T-cell (primary cell): ENCODE results near the gene CD200. TPM values are rescaled to one million over a fixed set of nuclear protein-coding genes. Genes with fewer than 3 reads are reported as not detected.

Experiments used
- ATAC-seq, 4 experiments: fragments of 200-7000 bp in 3 of 4; fragments of 150-1000 bp in 1 of 4; cut with Tn5 transposase; replicated peaks in 1 of 4; 1 replicate in 3 of 4; 2 replicates in 1 of 4; pipeline ENCODE4 v1.10.0; 2021; ENCODE audit warnings: moderate library complexity in 3 of 4, mild to moderate bottlenecking in 2 of 4, moderate number of reproducible peaks in 1 of 4
- CTCF ChIA-PET, 2 donors: fragments of 300-600 bp; sonication (Branson Sonifier 250); formaldehyde crosslinking; loops; one replicate each; lab custom pipeline; 2022; ENCODE audit warnings: antibody characterized with exemption in 2 of 2; lab: Charles Lee
- POLR2A ChIA-PET, 2 donors: fragments of 300-600 bp; sonication (Branson Sonifier 250); formaldehyde crosslinking; loops; one replicate each; lab custom pipeline; 2022; ENCODE audit warnings: antibody characterized with exemption in 2 of 2; lab: Charles Lee
- DNase-seq, 35 experiments: peaks; one replicate each; pipeline versions ENCODE4 v3.0.0 to v3.0.0-alpha.2; 2013 to 2023
- H3K27ac ChIP-seq: one replicate; pipeline ENCODE4 v1.5.1; 2013; ENCODE audit warnings: low read length
- H3K27me3 ChIP-seq, 2 experiments: replicated peaks in 1 of 2; 1 replicate in 1 of 2; 2 replicates in 1 of 2; pipeline versions ENCODE4 v1.6.1 to v1.7.0; 2013; ENCODE audit warnings: low read length in 1 of 2, mixed read lengths in 1 of 2; ENCODE audit not compliant: control insufficient read depth in 2 of 2, insufficient read depth in 2 of 2; ENCODE audit errors: extremely low read depth in 1 of 2
- H3K36me3 ChIP-seq, 2 donors: 1 replicate in 1 of 2; 2 replicates in 1 of 2; pipeline versions ENCODE4 v1.6.1 to v1.7.0; 2013; ENCODE audit warnings: low read length in 1 of 2; ENCODE audit not compliant: control insufficient read depth in 2 of 2, insufficient read depth in 1 of 2; ENCODE audit errors: extremely low read depth in 1 of 2
- H3K4me1 ChIP-seq, 2 experiments: 1 replicate in 1 of 2; 2 replicates in 1 of 2; pipeline versions ENCODE4 v1.6.1 to v1.7.0; 2013; ENCODE audit warnings: low read length in 2 of 2, mixed read lengths in 1 of 2; ENCODE audit not compliant: insufficient read depth in 2 of 2, control insufficient read depth in 1 of 2; ENCODE audit errors: extremely low read depth in 1 of 2
- H3K4me3 ChIP-seq, 2 donors: 1 replicate in 1 of 2; 2 replicates in 1 of 2; pipeline versions ENCODE4 v1.5.1 to v1.7.0; 2013; ENCODE audit warnings: mild to moderate bottlenecking in 2 of 2, low read length in 1 of 2, moderate library complexity in 1 of 2; ENCODE audit not compliant: control insufficient read depth in 1 of 2; ENCODE audit errors: extremely low read depth in 1 of 2
- H3K9me3 ChIP-seq: 2 replicates; pipeline ENCODE4 v1.7.0; 2013
- H3K27ac Mint-ChIP-seq, 2 donors: one replicate each; pipeline ENCODE4 v1.8.0; 2020 to 2021; ENCODE audit warnings: mild to moderate bottlenecking in 2 of 2, mixed read lengths in 2 of 2
- H3K27me3 Mint-ChIP-seq, 2 donors: one replicate each; pipeline ENCODE4 v1.8.0; 2021 to 2022; ENCODE audit warnings: mixed read lengths in 2 of 2
- H3K36me3 Mint-ChIP-seq: one replicate; pipeline ENCODE4 v1.8.0; 2021; ENCODE audit warnings: mixed read lengths
- H3K4me1 Mint-ChIP-seq, 3 donors: one replicate each; pipeline ENCODE4 v1.8.0; 2020 to 2022; ENCODE audit warnings: mixed read lengths in 3 of 3, mild to moderate bottlenecking in 1 of 3
- H3K4me3 Mint-ChIP-seq, 3 donors: one replicate each; pipeline ENCODE4 v1.8.0; 2020 to 2022; ENCODE audit warnings: mild to moderate bottlenecking in 3 of 3, mixed read lengths in 3 of 3, moderate library complexity in 3 of 3
- H3K9me3 Mint-ChIP-seq, 3 donors: one replicate each; pipeline ENCODE4 v1.8.0; 2020 to 2022; ENCODE audit warnings: mixed read lengths in 3 of 3
- WGBS: methylation state at CpG from one replicate; pipeline ENCODE4 v1.1.5; 2013; ENCODE audit warnings: missing lambda C conversion rate; ENCODE audit not compliant: insufficient coverage; 5-methylcytosine and 5-hydroxymethylcytosine counted together
- total RNA-seq, 35 experiments: library from RNA in 6 of 35; stranded (reverse) in 6 of 35; fragments of 120-200 nt in 1 of 35; gene quantifications; one replicate each; pipeline versions ENCODE4 v1.2.1 to v1.2.4 and lab custom pipeline; 2013 to 2026

The CD200 gene, protein sequence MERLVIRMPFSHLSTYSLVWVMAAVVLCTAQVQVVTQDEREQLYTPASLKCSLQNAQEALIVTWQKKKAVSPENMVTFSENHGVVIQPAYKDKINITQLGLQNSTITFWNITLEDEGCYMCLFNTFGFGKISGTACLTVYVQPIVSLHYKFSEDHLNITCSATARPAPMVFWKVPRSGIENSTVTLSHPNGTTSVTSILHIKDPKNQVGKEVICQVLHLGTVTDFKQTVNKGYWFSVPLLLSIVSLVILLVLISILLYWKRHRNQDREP
- total RNA-seq (1 to 10 TPM; 1.3 to 4.6 (median 2.2) TPM), total RNA-seq (lab: John Stamatoyannopoulos, UW) (0.84 to 331 (median 5.7) reads per million in 29 experiments)
- total RNA-seq (2013), result 1.5 TPM

DNA sequence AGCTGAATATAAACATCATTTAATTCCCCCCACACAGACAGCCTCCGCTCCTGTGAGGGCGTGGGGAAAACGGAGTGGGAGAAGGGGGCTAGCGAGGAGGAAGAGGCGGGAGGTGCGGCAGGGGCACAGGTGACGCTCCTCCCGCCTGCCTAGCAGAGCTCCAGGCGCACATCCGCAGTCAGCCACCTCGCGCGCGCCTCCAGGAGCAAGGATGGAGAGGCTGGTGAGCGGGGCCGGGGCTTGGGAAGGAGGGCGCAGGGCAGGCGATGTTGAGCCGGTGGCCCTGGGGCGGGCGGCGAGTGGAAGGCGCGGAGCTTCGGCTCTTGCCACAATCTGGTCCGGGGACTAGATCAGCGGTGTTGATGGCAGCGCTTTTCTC lies at the start of gene CD200:
CD200 (plus strand) TSS at position 155 of the 379 bp plus-strand sequence; CDS start at position 212, 57 bp downstream.
- peak within 1 kb of the TSS; percentile 84 to 91 (median 88) for H3K4me3 Mint-ChIP-seq
- Histone ChIP-seq H3K9me3 (no peaks in the 10 kb centered on the region), H3K27me3 (peaks cover 0 to 12% of the 10 kb centered on the region in 2 experiments), H3K27ac (no peak within 1 kb of the TSS), H3K36me3 (no peaks in the 10 kb centered on the region), H3K4me1 (peaks cover 5 to 11% of the 10 kb centered on the region in 2 experiments), H3K4me3 (peak within 1 kb of the TSS; percentile 66 to 69)
- DNase-seq (peak; percentile 11 to 62 (median 31)), ATAC-seq (peak; percentile 78 to 82 (median 82))
- ChIA-PET POLR2A (interaction anchor here (0.5 to 1.3 kb wide), 7 partner anchors 26 to 1210 kb away, joined by 3 to 5 read pairs (median 4); partner anchors contain the start of gene BTLA (in 1 of the 2)), CTCF (interaction anchor here (0.7 to 3.4 kb wide), 19 partner anchors 9 to 254 kb away, joined by 3 to 21 read pairs (median 4); no protein-coding TSS in a partner anchor)
- H3K36me3 Mint-ChIP-seq, result no peaks in the 10 kb centered on the region
- peaks cover 37 to 42% (median 40%) of the 10 kb centered on the region in 3 donors for H3K4me1 Mint-ChIP-seq
- under 1% methylated on average over 25 of the region's 28 CpGs for WGBS
- H3K27ac Mint-ChIP-seq, result peak within 1 kb of the TSS; percentile 51 to 83
- H3K27me3 Mint-ChIP-seq, result peaks cover 0 to 2% of the 10 kb centered on the region in 2 donors
- H3K9me3 Mint-ChIP-seq, result no peaks in the 10 kb centered on the region

DNA sequence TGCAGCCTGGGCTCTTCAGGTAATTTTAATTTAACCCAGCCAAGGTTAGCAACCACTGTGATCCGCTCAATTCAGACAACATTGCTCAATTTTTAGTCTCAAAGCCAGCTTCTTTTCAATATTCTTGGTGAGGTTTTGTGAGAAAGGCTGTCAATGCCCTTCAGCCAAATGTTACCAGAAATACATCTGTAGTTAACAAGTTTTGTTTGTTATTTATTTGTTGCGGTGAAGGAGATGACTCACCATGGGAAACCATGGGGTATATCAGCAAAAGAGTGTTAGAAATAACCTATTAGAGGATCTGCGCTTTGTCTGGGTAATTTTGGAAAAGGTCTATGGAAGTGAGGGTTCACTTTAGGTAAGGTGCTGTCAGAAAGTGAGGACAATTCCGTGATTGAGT lies 43.9 kb upstream of the CD200 start:
- POLR2A ChIA-PET, result no interaction called here
- Mint-ChIP-seq H3K27me3 (no peaks in the 10 kb centered on the region), H3K27ac (no peak overlapping the region), H3K36me3 (no peaks in the 10 kb centered on the region), H3K4me1 (peaks cover 2 to 8% (median 4%) of the 10 kb centered on the region in 3 donors), H3K4me3 (no peak overlapping the region), H3K9me3 (no peaks in the 10 kb centered on the region)
- CTCF ChIA-PET, result interaction anchor here (0.5 to 1.5 kb wide), 5 partner anchors 41 to 766 kb away, joined by 3 to 4 read pairs (median 3); partner anchors contain the start of gene CD200 (in 1 of the 2)
- no peak for DNase-seq
- Histone ChIP-seq H3K27me3 (no peaks in the 10 kb centered on the region), H3K27ac (no peak overlapping the region), H3K9me3 (no peaks in the 10 kb centered on the region), H3K36me3 (no peaks in the 10 kb centered on the region), H3K4me3 (no peak overlapping the region), H3K4me1 (no peaks in the 10 kb centered on the region)
- no CpG with 5 or more reads among the region's 4 CpGs for WGBS
- ATAC-seq, result no peak

DNA sequence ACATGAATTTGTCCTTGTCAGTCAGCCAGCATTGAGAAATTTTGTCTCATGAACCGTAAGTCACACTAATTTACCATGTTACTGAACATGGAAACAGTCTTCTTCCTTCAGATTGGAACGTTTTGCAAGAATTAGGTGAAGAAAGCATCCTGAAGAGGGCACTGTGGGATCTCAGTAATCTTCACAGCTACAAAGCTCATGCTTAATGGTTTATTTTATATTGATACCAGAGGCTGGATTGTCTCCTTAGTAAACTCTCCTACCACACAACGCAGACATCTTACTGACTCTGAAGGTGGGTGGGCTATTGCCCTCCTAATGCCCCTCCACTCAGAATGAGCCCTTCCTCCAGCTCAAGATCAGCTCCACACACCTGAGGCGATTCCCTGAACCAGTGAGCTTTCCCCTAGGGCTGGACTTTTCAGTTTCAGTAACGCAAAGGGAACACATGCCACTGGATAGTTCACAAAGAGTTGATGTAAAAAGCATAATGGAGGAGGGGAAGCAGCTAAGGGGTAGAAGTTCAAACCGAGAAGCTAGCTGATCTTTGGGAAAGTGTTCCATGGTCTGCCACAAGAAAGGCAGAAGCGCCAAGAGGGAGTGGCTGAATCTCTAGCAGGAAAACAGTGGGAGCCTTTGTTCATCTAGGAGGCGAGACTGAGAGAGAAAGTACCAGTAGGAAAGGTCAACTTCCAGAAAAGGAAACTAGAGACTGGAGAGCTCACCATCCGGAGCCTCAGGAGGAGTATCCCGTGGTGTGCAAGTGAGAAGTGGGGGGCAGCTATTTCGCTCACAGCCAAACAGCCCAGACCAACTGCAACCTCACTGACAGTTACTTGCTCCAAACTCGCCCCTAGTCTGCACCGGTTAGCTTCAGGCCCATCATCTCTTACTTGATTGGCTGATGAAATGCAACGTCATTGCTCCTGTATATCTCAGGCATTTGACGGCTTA lies 39.3 kb upstream of the CD200 start, which contains the start of gene SLC9C1:
SLC9C1 (minus strand) TSS at position 849 of the 954 bp plus-strand sequence. CDS start 7,425 bp downstream, outside the sequence.
- Mint-ChIP-seq H3K9me3 (no peaks in the 10 kb centered on the region), H3K36me3 (no peaks in the 10 kb centered on the region), H3K4me3 (peak within 1 kb of the TSS; percentile 63 to 69 (median 64)), H3K27ac (peak within 1 kb of the TSS in 1 of 2 donors; percentile 62), H3K4me1 (peaks cover 19 to 28% (median 24%) of the 10 kb centered on the region in 3 donors), H3K27me3 (no peaks in the 10 kb centered on the region)
- ATAC-seq (peak; percentile 65 to 85 (median 73)), DNase-seq (peak in 22 of 35 experiments; percentile 11 to 75 (median 26))
- H3K27me3 ChIP-seq, result no peaks in the 10 kb centered on the region
- peak within 1 kb of the TSS in 1 of 2 donors; percentile 10 for H3K4me3 ChIP-seq
- CTCF ChIA-PET, result interaction anchor here (0.6 to 3.3 kb wide), 31 partner anchors 8 to 995 kb away, joined by 3 to 29 read pairs (median 5); no protein-coding TSS in a partner anchor
- POLR2A ChIA-PET, result interaction anchor here (0.5 to 0.9 kb wide), 4 partner anchors 11 to 241 kb away, joined by 3 to 8 read pairs (median 4); no protein-coding TSS in a partner anchor
- no peak within 1 kb of the TSS for H3K27ac ChIP-seq
- no peaks in the 10 kb centered on the region for H3K36me3 ChIP-seq
- 63% methylated on average over 4 of the region's 15 CpGs for WGBS
- H3K4me1 ChIP-seq, result peaks cover 0 to 3% of the 10 kb centered on the region in 2 experiments
- H3K9me3 ChIP-seq, result no peaks in the 10 kb centered on the region

DNA sequence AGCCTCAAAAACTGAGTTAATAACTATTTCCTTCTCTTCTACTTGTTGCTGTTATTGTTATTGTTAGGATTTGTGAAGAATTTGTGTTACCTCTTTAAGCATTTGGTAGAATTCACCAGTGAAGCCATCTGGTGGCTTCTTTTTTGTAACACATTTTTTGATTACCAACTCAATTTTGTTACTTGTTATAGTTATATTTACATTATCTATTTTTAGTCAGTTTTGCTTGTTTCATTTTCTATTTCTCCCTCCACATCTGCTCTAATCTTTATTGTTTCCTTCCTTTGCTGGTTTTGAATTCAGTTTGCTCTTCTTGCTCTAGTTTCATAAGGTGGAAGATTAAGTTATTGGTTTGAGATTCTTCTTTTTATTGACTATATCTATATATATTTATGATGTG lies 35.2 kb upstream of the CD200 start:
- peak overlapping the region; percentile 37 for H3K27ac ChIP-seq
- H3K9me3 ChIP-seq, result no peaks in the 10 kb centered on the region
- peaks cover 22 to 31% (median 27%) of the 10 kb centered on the region in 3 donors for H3K4me1 Mint-ChIP-seq
- peaks cover under 1 to 3% of the 10 kb centered on the region in 2 experiments for H3K4me1 ChIP-seq
- H3K36me3 ChIP-seq, result no peaks in the 10 kb centered on the region
- H3K4me3 Mint-ChIP-seq, result peak overlapping the region; percentile 3 to 57 (median 4)
- H3K27me3 ChIP-seq, result no peaks in the 10 kb centered on the region
- H3K9me3 Mint-ChIP-seq, result no peaks in the 10 kb centered on the region
- POLR2A ChIA-PET, result no interaction called here
- CTCF ChIA-PET, result interaction anchor here in 1 of 2 donors (0.8 kb wide), 1 partner anchor 106 kb away, joined by 3 read pairs; no protein-coding TSS in a partner anchor
- peak overlapping the region; percentile 4 to 29 for H3K27ac Mint-ChIP-seq
- no peak for DNase-seq
- H3K4me3 ChIP-seq, result no peak overlapping the region
- H3K27me3 Mint-ChIP-seq, result no peaks in the 10 kb centered on the region
- peak in 1 of 4 experiments; percentile 31 for ATAC-seq
- H3K36me3 Mint-ChIP-seq, result no peaks in the 10 kb centered on the region

DNA sequence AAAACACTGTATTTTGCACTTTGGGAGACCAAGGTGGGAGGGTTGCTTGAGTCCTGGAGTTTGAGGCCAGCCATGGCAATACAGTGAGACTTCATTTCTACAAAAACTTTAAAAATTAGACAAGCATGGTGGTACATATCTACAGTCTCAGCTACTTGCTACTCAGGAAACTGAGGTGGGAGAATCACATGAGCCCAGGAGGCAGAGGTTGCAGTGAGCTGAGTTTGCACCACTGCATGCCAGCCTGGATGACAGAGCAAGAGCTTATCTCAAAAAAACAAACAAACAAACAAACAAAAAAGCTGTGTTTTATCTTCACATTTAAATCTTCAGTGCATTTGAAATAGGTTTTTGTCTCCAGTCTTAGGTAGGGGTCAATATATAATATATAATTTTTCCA lies 34.2 kb upstream of the CD200 start:
- Histone ChIP-seq H3K36me3 (no peaks in the 10 kb centered on the region), H3K4me1 (peaks cover 3 to 9% of the 10 kb centered on the region in 2 experiments), H3K27me3 (no peaks in the 10 kb centered on the region), H3K4me3 (no peak overlapping the region), H3K27ac (no peak overlapping the region), H3K9me3 (no peaks in the 10 kb centered on the region)
- POLR2A ChIA-PET, result no interaction called here
- H3K36me3 Mint-ChIP-seq, result no peaks in the 10 kb centered on the region
- peak overlapping the region in 1 of 2 donors; percentile 65 for H3K27ac Mint-ChIP-seq
- H3K27me3 Mint-ChIP-seq, result no peaks in the 10 kb centered on the region
- DNase-seq (no peak), ATAC-seq (no peak)
- H3K9me3 Mint-ChIP-seq, result no peaks in the 10 kb centered on the region
- CTCF ChIA-PET, result interaction anchor here in 1 of 2 donors (0.6 to 1.3 kb wide), 6 partner anchors 14 to 236 kb away, joined by 3 to 4 read pairs (median 3); no protein-coding TSS in a partner anchor
- H3K4me3 Mint-ChIP-seq, result peak overlapping the region in 1 of 3 donors; percentile 57
- peaks cover 21 to 24% (median 23%) of the 10 kb centered on the region in 3 donors for H3K4me1 Mint-ChIP-seq
